ENCODE measurements around the gene GASK1A. TPM values are rescaled to one million over a fixed set of nuclear protein-coding genes. Genes with fewer than 3 reads are reported as not detected.

GASK1A gene
- total RNA-seq, 1 donor from 2014 or later, result 0.92 TPM

DNA sequence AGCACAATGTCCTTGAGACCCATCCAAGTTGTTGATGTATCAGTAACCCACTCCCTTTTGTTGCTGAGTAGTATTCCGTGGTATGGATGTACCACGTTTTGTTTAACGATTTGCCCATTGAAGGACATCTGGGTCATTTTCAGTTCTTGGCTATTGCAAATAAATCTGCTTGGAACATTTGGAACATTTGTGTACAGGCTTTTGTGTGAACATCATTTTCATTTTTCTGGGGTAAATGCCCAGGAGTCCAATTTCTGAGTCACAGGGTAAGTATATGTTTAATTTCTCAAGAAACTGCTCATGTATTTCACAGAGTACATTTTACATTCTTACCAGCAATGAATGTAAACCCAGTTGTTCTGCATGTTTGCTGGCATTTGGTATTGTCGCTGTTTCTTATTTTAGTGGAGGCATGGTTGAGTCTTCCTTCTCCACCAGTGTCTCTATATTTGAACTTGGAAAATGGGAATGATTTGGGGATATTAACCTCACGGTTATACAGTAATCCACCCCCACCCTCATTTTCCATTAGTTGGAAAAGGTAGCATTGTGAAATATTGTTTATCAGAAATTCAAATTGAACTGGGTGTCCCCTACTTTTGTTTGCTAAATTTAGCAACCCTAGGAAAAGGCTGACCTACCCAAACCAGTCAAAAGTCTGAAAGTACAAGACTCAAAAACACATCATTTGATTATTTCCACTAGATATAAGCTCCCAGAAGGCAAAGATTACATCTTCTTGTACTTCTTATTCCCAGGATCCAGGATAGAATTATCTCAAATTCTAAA, 96.0 kb downstream of the GASK1A start:
- ATAC-seq, result no peak
- intact Hi-C loops (cut with DNase I), result no loop called here
- no peak for DNase-seq (ENCODE audit: missing footprints)

DNA sequence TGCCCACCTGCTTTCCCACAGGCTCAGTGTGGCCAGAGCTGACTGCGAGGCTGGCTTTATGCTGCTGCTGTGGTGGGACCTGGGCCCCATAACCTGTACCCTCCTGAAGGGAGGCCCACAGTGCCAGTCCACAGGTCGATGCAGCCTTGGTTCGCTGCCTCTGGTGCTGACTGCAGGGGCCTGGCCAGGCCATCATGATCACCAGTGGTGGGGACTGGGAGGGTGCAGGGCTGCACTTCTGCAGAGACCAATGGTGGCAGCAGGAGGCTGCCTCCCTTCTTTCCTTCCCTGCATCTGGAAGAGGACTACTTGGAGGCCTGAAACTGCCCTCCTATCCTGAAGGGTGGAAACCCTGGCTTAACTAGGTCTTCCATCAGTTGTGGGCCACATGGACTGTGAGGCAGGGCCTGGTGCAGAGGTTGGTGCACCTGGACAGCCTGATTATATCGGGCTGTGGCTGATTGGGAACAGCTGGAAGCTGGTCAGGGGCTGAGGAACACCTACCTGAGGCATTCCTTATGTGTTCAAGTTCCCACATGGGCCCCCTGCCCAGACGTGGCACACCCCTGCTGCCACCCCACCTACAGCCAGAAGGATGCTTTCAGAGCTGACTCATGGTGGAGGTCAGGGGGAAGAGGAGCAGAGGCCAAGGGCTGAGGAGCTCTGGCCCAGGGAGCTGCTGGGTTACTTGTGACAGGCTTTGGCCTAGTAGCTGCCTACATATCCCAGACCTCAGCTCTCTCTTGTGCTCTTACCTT, 97.0 kb downstream of the GASK1A start:
- ATAC-seq, result no peak
- intact Hi-C loops (cut with DNase I), result no loop called here
- DNase-seq (ENCODE audit: missing footprints), result no peak

DNA sequence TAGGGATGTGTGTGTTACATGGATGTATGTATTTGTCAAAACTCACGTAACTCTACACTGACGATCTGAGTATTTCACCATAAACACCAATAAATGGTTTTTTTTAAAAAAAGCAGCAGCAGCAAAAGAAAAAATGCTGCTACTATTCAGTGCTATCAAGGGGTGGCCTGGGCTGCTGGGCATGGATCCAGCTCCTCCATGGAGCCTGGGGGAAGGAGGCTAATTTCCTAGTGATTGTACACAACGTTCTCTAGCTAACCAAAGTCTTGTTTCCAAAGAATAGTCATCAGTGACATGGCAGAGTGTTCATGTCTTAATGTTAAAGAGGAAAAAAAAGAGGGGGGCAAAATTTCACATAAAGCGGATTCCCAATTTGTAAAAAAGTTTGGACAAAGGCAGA, 97.7 kb downstream of the GASK1A start:
- intact Hi-C loops (cut with DNase I), result no loop called here
- ATAC-seq, result no peak

DNA sequence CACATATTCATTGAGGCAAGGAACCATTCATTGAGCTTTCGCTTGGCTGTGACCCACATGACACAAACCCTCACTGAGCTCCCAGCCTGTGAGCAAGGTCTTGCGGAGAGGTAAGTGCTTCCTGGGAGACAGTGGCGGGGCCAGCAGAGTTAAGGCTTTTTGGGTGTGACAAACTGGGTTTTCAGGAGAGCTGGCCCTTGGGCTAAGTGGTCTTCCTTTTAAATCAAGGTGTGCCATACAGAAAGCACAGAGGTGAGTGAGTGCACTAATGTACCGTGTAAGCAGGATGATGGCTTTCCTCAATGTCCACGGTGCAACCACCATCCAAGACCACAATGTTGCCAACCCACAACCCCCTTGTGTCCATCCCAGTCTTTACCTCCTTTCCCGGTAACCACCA, 98.2 kb downstream of the GASK1A start:
- ATAC-seq, result no peak
- intact Hi-C loops (cut with DNase I), result no loop called here

More for the DNA sequence above, 97.7 kb downstream of the GASK1A start:
- no peak for DNase-seq (ENCODE audit: missing footprints)

DNA sequence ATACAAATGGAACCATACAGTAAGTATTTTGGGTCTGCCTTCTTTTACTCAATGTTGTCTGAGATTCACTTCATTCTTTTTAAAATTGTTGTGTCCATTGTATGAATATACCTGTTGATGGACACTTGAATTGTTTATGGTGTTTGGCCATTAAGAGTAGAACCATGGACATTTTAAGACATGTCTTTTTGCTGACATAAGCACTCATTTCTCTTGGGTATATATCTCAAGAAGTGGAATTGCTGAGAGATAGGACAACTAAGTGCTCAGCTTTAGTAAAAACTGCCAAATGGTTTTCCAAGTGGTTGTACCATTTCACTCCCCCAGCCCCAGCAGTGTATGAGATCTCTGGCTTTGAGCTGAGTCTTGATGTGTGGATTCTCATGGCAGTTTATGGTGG, 98.6 kb downstream of the GASK1A start:
- ATAC-seq, result no peak
- intact Hi-C loops (cut with DNase I), result no loop called here
- DNase-seq (ENCODE audit: missing footprints), result no peak

More for the DNA sequence above, 98.2 kb downstream of the GASK1A start:
- DNase-seq (ENCODE audit: missing footprints), result no peak

DNA sequence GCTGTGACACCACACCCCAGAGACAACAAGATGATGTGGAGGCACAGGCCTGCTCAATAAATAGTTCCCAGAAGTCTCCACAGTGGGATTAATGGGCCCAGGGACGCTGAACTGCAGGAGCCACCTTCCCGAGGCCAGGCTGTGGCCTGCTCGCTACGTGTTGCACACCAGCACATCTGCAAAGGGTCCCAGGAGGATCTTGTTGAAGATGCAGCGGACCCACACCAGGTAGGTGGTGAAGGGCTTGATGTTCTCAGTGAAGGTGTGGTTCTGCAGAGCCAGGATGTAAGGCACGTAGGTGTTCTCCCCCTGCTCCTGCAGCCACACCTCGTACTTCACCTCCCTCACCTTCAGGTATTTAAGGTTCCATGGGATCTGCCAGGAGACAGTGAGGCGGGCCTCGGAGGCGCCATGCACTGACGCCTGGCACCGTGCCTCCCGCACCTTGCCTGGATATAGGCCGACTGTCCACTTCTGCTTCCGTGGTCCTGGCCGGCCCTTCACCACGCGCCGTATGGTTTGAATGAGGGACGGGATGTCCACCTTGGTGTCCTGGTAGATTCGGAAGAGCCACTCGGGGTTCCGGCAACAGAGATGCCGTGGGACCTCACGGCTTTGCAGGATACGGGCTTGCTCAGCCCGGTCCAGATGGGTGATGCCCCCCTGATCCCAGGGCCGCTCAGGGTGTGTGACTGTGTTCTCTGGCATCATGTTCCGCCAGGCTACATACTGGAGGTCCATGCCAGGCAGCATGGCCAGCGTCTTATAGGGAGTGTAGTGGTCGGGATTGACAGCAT, 100.6 kb downstream of the GASK1A start:
- ATAC-seq (no peak), DNase-seq (ENCODE audit: missing footprints) (no peak)
- intact Hi-C loops (cut with DNase I), result no loop called here

DNA sequence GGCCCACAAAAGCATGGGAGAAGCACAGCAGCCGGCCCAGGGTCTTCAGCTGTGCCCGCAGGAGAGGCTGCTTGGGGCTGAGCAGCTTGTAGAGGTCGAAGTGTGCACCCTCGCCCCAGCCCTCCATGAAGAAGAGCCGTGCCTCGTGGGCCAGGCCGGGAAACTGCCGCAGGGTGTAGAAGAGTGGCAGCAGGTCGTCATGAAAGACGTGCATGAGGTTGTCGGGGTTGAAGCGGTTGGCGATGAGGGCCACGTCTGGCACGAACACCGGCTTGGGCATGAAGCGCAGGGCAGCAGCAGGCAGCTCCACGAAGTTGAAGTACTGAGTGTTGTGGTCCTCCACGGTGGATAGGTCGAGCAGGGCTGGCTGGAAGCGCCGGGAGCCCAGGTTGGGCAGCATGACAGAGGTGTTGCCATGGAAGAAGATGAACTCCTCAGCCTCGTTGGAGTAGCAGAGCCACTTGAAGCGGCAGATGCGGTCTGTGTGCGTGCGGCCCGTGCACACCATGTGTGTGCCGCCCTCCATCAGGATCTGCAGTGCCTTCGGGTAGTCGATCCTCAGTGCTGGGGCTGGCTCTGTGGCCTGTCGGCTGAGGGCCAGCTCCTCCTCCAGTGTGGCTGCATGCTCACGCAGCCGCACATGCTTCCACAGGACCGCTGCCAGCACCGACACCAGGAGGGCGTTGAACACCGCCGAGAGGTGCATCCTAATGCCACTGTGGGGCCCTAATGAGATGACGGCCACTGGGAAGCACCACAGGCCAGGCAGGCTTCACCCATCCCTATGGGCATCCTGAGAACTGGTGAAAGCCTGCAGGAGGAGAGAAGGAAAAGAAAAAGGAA, 101.8 kb downstream of the GASK1A start:
- no peak for ATAC-seq
- DNase-seq (ENCODE audit: missing footprints), result no peak
- intact Hi-C loops (cut with DNase I), result no loop called here

DNA sequence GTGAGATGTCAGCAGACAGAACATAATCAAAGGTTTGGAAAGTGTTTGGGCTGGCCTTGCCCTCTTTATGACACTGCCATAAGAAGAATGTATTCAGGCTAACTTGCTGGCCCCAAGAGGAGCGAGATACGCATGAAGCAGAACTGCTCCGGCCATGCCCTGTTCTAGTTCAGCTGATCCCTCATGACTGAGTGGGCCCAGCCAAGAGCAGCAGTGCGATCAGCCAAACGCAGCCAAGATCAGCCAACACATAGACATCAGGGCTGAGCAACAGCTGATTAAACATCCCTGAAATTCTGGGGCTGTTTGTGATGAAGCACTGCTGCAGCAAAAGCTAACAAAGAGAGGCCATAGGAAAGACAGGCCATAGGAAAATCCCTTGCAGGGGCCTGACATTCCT, 102.7 kb downstream of the GASK1A start:
- ATAC-seq (peak; percentile 37), DNase-seq (ENCODE audit: missing footprints) (no peak)
- intact Hi-C loops (cut with DNase I), result no loop called here

DNA sequence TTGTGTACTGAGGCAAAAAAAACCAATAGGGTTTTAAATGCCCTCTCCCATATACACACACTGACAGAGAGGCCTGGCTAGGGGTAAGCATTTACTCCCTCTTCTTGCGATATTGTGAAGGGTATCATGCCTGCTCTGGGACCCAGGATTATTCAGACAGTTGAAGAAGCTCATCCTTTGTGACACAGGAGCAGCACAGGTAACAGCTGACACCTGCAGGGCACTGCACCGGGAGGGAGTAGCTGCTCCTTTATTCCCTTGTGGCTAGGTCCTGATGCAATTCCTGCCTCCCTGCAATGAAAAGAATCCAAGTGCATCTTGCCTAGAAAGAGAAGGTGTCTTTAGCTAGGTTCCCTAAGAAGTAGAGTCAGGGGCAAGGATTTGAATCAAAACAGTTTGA, 103.3 kb downstream of the GASK1A start:
- ATAC-seq, result no peak
- no peak for DNase-seq (ENCODE audit: missing footprints)
- intact Hi-C loops (cut with DNase I), result no loop called here

DNA sequence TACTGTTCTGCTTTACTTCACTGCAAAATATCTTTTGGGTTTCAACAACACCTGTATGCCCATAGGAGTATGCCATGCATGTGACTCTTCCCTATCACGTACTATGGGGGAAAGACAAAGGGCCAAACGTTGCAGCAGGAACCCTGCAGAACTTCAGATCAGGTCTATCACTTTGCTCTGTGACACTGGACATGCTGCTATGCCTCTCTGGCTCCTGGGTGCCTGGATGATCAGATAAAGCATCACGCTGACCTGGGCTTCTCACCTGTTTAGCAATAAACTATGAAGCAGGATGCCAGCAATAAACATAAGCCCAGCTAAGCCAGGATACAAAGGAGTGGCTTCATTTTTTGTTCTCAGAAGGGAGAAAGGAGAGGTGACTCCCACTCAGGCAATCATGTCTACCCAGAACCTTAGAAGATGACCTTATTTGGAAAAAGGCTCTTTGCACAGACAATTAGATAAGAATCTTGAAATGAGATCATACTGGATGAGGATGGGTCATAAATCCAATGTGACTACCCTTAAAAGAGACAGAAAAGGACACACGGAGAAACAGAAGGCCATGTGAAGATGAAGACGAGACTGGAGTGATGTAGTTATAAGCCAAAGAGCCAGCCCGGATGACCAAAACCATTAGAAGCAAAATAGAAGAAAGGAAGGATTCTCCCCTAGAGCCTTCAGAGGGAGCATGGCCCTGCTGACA, 107.5 kb downstream of the GASK1A start:
- intact Hi-C loops (cut with DNase I), result no loop called here
- ATAC-seq, result no peak
- no peak for DNase-seq (ENCODE audit: missing footprints)

DNA sequence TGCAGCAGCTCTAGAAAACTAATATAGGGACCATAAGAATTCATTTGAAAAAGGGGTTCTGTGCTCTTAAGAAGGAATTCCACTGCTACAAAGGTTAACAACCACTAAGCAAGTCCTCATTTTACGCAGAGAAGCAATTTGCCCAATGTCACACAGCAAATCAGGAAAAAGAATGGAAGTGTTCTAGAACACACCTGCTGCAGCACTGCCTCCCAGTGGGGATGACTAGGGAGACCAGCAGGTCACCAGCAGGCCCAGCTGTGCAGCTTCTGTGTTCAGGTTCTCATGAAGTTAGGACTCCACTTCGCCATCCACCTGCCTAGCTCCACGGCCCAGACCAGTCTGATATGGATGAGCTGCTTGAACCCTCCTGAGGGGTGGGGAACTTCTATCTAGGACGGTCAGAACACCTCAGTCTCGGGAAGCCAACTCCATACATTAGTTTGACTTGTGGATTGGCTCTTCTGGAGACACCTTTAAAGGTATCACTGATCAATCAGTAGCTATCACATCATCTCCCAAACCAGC, 108.2 kb downstream of the GASK1A start:
- DNase-seq (ENCODE audit: missing footprints) (no peak), ATAC-seq (no peak)
- intact Hi-C loops (cut with DNase I), result no loop called here

DNA sequence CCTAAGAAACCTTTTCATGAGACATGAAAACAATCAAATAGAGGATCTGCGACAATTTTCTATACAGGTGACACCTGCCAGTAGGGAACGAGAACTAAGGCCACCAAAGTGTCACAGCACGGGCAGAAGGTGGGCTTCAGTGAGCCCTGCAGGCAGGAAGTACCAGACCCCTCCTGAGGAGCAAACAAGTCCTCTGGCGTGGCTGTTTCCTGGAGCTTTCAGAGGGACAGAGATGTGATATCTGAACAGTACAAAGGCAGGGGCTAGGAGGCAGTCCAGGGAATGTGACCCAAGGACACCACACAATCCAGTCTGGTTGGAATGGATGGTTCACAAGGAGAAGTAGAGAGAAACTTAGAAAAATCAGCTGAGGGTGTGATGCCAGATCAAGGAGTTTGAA, 110.0 kb downstream of the GASK1A start:
- intact Hi-C loops (cut with DNase I), result no loop called here
- ATAC-seq (no peak), DNase-seq (ENCODE audit: missing footprints) (no peak)

DNA sequence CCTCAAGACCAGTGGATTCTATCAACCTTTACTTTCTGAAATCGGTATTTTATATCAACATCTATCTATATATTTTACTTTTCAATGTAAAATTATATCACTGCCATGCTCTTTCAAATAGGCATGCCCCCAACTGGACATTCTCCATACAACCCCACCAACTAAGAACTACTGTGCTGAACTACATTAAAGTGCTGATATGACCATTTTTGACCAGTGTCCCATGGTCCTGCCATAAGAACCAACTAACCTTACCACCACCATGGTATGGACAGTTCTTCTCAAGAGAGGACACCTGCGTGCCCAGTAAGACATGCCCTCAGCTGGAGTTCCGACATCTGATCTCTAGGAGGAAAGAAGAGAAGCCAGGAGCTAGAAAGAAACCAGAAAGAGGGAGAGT, 111.1 kb downstream of the GASK1A start:
- intact Hi-C loops (cut with DNase I), result no loop called here
- DNase-seq (ENCODE audit: missing footprints) (no peak), ATAC-seq (no peak)

DNA sequence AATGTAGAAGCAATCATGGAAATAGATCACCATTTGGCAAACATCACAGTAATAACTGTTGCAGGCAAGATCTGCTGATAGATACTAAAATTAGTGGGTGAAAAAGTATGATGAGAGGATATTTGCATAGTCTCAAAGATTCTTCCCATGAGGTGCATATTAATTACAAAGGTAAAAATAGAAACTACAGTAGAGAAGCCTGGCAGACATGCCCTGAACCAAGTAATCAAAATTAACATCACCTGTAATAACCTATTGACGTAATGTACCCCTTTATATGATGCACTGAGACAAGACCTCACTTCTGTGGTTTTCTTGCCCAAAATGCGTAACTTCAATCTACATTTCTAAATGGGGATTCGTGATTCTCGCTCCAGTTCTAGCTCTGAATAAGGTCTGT, 112.4 kb downstream of the GASK1A start:
- no peak for ATAC-seq
- no peak for DNase-seq (ENCODE audit: missing footprints)
- intact Hi-C loops (cut with DNase I), result no loop called here

DNA sequence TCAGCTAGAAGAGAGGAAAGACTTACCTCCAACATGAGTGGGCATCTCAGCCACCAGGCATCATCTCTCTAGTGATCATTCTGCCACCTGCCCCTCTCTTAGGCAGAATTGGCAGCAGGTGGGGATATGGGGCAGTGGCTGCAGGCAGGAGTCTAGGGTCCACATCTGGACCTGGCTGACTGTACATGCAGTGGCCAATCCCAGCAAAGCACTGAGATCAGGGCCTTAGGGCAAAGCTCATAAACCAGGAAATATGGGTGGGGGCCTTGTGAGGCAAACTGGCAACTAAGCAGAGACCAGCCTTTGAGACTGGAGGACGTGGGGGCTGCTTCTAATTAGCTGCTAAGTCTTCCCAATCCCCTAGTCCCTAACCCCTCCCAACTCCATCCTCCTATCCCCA, 113.9 kb downstream of the GASK1A start:
- DNase-seq (ENCODE audit: missing footprints) (no peak), ATAC-seq (no peak)
- intact Hi-C loops (cut with DNase I), result no loop called here

DNA sequence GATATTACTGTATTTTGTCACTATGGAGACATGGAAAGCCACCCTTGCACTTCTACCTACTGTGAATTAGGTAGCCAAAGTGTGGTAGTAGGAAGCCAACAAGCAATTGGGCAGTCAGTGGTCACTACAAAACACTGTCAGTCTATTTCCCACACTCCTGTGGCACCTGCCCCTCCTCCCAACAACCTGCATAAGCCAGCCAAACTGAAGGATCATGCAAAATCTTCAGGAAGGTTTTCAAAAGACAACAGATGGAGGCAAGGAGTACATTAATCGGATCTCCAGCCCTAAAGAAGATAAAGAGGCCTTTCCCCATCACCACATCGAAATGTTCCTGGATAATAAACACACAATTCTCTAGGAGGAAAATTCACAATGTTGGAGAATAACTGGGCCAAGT, 114.9 kb downstream of the GASK1A start:
- DNase-seq (ENCODE audit: missing footprints) (no peak), ATAC-seq (no peak)
- intact Hi-C loops (cut with DNase I), result no loop called here

DNA sequence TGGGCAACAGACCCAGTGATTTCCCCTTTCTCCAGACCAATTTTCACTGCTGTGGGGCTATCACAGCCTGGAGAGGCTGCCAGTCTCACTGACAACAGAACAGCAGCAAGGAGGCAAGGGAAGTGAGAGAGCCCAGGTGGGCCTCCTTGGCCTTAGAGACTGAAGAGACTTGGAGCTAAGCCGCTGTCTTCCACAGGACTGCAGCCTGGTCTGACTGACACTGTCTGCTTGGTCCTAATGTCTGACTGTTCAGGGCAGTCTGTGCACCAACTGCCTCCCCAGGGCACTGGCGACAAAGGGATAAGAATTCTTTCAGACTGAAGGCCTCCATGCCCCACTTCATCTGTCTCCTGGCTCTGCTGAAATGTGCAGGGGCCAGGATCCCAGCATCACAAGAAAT, 115.3 kb downstream of the GASK1A start:
- DNase-seq (ENCODE audit: missing footprints) (no peak), ATAC-seq (no peak)
- intact Hi-C loops (cut with DNase I), result no loop called here

DNA sequence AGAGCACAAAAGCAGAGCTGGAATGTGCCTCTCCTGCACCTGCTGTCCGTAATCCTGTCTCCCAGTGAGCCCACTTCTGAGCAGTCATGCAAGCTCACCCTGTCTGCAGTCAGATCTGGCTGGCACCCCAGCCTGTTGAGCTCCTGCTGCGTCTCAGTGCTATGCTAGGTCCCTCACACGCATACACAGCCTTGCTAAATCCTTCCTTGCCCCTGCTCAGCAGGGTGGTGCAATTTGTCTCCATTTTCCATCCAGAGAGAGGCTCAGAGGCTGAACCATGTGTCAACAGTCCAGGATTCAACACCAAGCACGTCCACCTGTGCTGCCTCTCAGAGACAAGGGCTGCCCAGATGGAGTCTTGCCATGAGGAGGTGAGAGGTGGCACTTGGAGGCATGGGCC, 115.7 kb downstream of the GASK1A start:
- DNase-seq (ENCODE audit: missing footprints) (no peak), ATAC-seq (no peak)
- intact Hi-C loops (cut with DNase I), result no loop called here

Measured in Right ventricle myocardium inferior (tissue), 1 donor.